ENCODE results near the gene LARGE1.

GRCh38 chr22:33779243-33779642 lies 141.0 kb downstream of the LARGE1 start:
- TF ChIP-seq CTCF (IDR thresholded peaks at IDR 0.05) (no peak), POLR2AphosphoS5 (IDR thresholded peaks at IDR 0.05) (no peak), POLR2A (IDR thresholded peaks at IDR 0.05) (no peak)
